ENCODE results near the gene ANTKMT.
"Not testable (repeated sequence)": the region's sequence is repeated elsewhere in the genome, so short reads cannot be mapped to it uniquely, and the experiment has no call there.

Gene ANTKMT

DNA sequence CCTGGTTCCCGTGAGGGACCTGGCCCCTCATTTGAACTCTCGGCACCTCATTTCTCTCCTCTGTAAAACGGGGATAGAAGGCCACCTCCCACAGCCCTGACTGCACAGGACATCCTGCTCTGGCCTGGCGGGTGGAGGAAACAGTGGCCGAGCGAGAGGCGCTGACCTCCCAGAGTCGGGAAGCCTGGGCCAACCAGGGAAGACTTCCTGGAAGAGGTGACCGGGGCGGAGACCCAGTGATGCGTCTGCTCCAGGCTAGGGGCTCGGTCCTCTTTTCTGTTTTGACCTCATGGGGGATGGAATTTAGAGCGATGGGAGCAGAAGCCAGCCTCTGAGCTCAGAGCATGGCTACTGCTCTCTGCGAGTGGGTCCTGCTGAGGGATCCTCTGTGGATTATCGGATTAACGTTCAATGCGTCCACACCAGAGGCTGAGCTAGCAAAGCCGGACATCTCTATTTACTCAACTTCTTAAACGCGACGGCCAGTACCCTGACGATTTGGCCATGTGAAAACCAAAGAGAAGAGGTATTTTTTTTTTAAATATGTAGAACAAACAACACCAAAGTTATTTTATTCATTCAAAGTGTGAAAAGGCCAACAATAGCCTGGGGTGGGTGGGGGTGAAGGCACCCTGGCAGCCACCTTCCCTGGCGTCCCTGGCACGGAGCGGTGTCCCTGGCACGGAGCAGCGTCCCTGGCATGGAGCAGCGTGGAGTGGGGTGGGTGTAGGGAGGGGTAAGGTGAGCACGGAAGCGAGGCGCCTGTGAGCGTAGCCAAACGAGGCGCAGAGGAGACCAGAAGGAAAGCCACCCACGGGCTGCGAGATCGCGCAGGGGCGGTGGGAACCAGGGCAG, 30.4 kb downstream of the ANTKMT start:
- TF ChIP-seq, protein P1, sequence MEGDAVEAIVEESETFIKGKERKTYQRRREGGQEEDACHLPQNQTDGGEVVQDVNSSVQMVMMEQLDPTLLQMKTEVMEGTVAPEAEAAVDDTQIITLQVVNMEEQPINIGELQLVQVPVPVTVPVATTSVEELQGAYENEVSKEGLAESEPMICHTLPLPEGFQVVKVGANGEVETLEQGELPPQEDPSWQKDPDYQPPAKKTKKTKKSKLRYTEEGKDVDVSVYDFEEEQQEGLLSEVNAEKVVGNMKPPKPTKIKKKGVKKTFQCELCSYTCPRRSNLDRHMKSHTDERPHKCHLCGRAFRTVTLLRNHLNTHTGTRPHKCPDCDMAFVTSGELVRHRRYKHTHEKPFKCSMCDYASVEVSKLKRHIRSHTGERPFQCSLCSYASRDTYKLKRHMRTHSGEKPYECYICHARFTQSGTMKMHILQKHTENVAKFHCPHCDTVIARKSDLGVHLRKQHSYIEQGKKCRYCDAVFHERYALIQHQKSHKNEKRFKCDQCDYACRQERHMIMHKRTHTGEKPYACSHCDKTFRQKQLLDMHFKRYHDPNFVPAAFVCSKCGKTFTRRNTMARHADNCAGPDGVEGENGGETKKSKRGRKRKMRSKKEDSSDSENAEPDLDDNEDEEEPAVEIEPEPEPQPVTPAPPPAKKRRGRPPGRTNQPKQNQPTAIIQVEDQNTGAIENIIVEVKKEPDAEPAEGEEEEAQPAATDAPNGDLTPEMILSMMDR (IDR thresholded peaks at IDR 0.05; ENCODE audit: insufficient read depth, low read depth, low read length, missing control alignments), result no peak
- no peak for DNase-seq (ENCODE audit: low read depth)
- H3K4me3 ChIP-seq (ENCODE audit: low read depth, low read length), result no peak overlapping the region

DNA sequence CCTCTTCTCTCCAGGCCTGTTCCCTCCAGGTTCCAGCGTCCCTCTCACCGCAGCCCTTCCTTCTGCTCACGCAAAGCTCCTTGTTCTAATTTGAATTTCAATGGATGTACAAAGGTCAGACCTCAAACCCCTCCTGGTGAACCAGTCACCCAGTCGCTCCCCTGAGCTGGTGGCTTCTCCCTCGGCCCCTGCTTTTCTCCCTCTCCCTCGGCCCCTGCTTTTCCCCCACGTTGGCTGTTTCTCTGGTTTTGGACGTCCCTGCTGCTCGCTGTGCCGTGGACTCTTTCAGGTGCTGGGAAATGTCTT, 31.0 kb downstream of the ANTKMT start:
- TF ChIP-seq, protein P1 (IDR thresholded peaks at IDR 0.05; ENCODE audit: insufficient read depth, low read depth, low read length, missing control alignments), result no peak
- H3K4me3 ChIP-seq (ENCODE audit: low read depth, low read length), result no peak overlapping the region
- no peak for DNase-seq (ENCODE audit: low read depth)

DNA sequence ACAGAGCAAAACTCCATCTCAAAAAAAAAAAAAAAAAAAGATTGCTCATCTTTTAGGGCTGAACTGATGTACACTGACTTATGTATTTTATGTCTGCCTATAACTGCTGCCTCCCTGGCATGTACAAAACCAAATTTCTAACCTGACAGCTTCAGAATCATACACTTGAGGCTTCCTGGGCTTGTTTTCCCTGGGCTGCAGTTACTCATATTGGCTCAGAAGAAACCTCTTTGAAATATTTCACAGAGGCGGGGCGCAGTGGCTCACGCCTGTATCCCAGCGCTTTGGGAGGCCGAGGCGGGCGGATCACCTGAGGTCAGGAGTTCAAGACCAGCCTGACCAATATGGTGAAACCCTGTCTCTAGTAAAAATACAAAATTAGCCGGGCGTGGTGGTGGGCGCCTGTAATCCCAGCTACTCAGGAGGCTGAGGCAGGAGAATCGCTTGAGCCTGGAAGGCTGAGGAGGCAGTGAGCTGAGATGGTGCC, 33.2 kb downstream of the ANTKMT start:
- H3K4me3 ChIP-seq (ENCODE audit: low read depth, low read length); DNase-seq (ENCODE audit: low read depth): not testable (repeated sequence)

DNA sequence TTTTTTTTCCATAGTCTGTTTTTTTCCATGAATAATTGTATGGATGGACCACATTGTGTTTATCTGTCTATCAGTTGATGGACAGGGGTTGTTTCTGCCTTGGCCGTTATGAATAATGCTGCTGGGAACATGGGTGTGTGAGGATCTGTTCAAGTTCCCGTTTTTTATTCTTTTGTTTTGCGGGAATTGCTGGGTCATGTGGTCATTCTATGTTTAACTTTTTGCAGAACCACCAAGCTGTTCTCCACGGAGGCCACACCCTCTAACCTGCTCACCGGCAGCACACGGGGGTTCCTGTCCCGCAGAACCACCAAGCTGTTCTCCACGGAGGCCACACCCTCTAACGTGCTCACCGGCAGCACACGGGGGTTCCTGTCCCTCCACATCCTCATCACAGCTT, 33.7 kb downstream of the ANTKMT start:
- no peak overlapping the region for H3K4me3 ChIP-seq (ENCODE audit: low read depth, low read length)
- DNase-seq (ENCODE audit: low read depth), result no peak
- TF ChIP-seq, protein P1 (IDR thresholded peaks at IDR 0.05; ENCODE audit: insufficient read depth, low read depth, low read length, missing control alignments), result no peak

DNA sequence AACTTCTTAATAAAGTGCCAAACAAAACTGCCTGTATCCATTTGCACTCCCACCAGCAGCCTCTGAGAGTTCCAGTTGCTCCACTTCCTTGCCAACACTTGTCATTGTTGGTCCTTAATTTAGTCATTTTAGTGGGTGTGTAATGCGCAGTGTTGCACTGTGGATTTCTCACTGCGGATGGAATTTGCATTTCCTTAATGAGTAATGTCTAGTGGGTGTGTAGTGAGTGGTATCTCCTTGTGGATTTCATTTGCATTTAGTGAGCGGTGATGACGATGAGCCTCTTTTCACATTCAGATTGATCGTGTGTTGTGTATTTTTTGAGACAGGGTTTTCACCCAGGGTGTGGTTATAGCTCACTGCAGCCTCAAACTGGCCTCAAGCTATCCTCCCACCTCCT, 35.5 kb downstream of the ANTKMT start:
- TF ChIP-seq, protein P1 (IDR thresholded peaks at IDR 0.05; ENCODE audit: insufficient read depth, low read depth, low read length, missing control alignments), result no peak
- DNase-seq (ENCODE audit: low read depth), result no peak

DNA sequence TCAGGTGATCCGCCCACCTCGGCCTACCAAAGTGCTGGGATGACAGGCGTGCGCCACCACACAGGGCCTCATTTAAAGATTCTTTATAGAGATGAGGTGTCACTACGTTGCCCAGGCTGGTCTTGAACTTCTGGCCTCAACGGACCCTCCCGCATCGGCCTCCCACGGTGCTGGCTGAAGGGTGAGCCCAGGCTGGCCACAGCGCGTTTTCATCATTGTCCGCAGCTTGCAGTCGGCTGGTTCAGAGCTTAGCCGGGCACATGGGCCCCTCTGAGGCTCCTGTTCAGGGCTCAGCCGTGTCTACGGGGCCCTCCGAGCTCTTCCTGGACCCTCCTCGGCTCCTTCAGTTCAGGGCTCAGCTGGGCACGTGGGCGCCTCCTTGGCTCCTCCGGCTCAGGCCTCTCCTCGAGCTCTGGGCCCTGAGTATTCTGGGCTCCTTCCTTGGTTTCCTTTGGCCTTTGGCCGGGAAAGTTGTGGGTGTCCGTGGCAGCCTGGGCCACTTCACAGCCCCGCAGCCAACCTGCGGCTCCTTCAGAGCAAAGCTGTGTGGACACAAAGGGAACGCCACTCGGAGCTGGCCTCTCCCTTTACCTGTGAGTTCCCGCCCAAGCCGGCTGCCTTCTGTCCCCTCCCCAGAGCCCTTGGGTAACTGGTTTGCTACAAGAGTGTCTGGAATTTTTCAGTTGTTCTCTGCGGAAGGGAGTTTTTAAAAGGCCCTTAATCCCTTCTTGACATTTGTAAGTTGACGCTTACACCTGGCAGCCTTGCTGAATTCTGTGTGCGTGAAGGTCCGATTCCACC, 38.4 kb downstream of the ANTKMT start:
- TF ChIP-seq, protein P1 (IDR thresholded peaks at IDR 0.05; ENCODE audit: insufficient read depth, low read depth, low read length, missing control alignments), result no peak
- no peak for DNase-seq (ENCODE audit: low read depth)
- H3K4me3 ChIP-seq (ENCODE audit: low read depth, low read length), result no peak overlapping the region

More for the DNA sequence above, 35.5 kb downstream of the ANTKMT start:
- H3K4me3 ChIP-seq (ENCODE audit: low read depth, low read length), result no peak overlapping the region

DNA sequence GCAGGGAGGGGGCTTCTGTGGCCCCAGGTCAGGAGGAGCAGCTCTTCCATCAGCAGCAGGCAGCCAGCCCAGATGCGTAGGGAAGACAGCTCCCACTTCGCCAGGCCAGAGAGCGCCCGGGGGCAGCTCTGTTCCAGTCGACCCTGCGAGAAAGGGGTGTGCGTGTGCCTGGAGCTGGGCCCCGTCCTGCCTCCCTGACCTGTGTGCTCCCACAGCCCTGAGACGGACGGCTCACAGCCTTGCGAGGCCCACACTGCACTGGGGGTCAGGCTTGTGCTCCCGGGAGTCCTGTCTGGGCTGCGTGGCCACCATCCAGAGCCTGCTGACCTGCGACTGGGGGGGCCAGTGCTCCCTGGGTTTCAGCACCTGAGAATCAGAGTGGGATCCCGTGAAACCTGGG, 39.1 kb downstream of the ANTKMT start:
- no peak overlapping the region for H3K4me3 ChIP-seq (ENCODE audit: low read depth, low read length)
- TF ChIP-seq, protein P1 (IDR thresholded peaks at IDR 0.05; ENCODE audit: insufficient read depth, low read depth, low read length, missing control alignments), result no peak
- DNase-seq (ENCODE audit: low read depth), result no peak
